GM23338 (cell line): Measurements from ENCODE around the gene MTMR8. TPM values are rescaled to one million over a fixed set of nuclear protein-coding genes. Genes with fewer than 3 reads are reported as not detected.

Experiments used
- ATAC-seq: fragments of 200-7000 bp; cut with Tn5 transposase; 3 replicates; pipeline ENCODE4 v1.9.1; 2020
- DNase-seq: peaks from one replicate; pipeline ENCODE4 v3.0.0-alpha.2; 2015; ENCODE audit warnings: low spot score
- H2AFZ ChIP-seq: fragments of 200-600 bp; sonication (generic); 2 replicates; pipeline ENCODE4 v1.8.0; 2016; ENCODE audit warnings: antibody characterized with exemption, mild to moderate bottlenecking, moderate library complexity
- H3F3A ChIP-seq: fragments of 200-600 bp; sonication (generic); replicated peaks from 2 replicates; pipeline ENCODE4 v1.8.0; 2017; ENCODE audit warnings: antibody characterized with exemption, mixed run types, low read depth
- H3K27ac ChIP-seq: fragments of 200-600 bp; sonication (generic); 2 replicates; pipeline ENCODE4 v1.6.1; 2016; ENCODE audit warnings: low read depth
- H3K27me3 ChIP-seq: fragments of 200-600 bp; sonication (generic); 2 replicates; pipeline ENCODE4 v1.8.0; 2016; ENCODE audit warnings: mild to moderate bottlenecking, mixed run types, moderate library complexity; ENCODE audit not compliant: insufficient read depth
- H3K36me3 ChIP-seq: fragments of 200-600 bp; sonication (generic); 2 replicates; pipeline ENCODE4 v1.8.0; 2016; ENCODE audit warnings: mild to moderate bottlenecking; ENCODE audit not compliant: insufficient read depth
- H3K4me1 ChIP-seq: fragments of 200-600 bp; sonication (generic); 2 replicates; pipeline ENCODE4 v1.8.0; 2016; ENCODE audit warnings: mild to moderate bottlenecking, moderate library complexity; ENCODE audit not compliant: insufficient read depth
- H3K4me2 ChIP-seq: fragments of 200-600 bp; sonication (generic); 2 replicates; pipeline ENCODE4 v1.7.1; 2017; ENCODE audit warnings: mixed run types
- H3K4me3 ChIP-seq: fragments of 200-600 bp; sonication (generic); 2 replicates; pipeline ENCODE4 v1.6.1; 2016; ENCODE audit warnings: mixed run types
- H3K79me2 ChIP-seq: fragments of 200-600 bp; sonication (generic); replicated peaks from 2 replicates; pipeline ENCODE4 v1.8.0; 2017; ENCODE audit warnings: mild to moderate bottlenecking; ENCODE audit not compliant: insufficient read depth
- H3K9me2 ChIP-seq: fragments of 200-600 bp; sonication (generic); 2 replicates; pipeline ENCODE4 v1.8.0; 2017; ENCODE audit not compliant: insufficient read depth
- H4K20me1 ChIP-seq: fragments of 200-600 bp; sonication (generic); replicated peaks from 2 replicates; pipeline ENCODE4 v1.8.0; 2017; ENCODE audit warnings: mild to moderate bottlenecking; ENCODE audit not compliant: insufficient read depth
- H3K27ac Mint-ChIP-seq: 2 replicates; pipeline ENCODE4 v1.8.0; 2020; ENCODE audit warnings: inconsistent platforms, mild to moderate bottlenecking, moderate library complexity, mixed read lengths
- H3K27me3 Mint-ChIP-seq: 3 replicates; pipeline ENCODE4 v1.8.0; 2022; ENCODE audit warnings: low read depth, mild to moderate bottlenecking, moderate library complexity, mixed read lengths, inconsistent platforms; ENCODE audit not compliant: insufficient read depth, poor library complexity
- H3K36me3 Mint-ChIP-seq: 3 replicates; pipeline ENCODE4 v1.8.0; 2021; ENCODE audit warnings: low read depth, mild to moderate bottlenecking, inconsistent platforms, moderate library complexity, mixed read lengths
- H3K4me1 Mint-ChIP-seq: 3 replicates; pipeline ENCODE4 v1.8.0; 2020; ENCODE audit warnings: mild to moderate bottlenecking, inconsistent platforms, mixed read lengths
- H3K4me3 Mint-ChIP-seq: 3 replicates; pipeline ENCODE4 v1.8.0; 2021; ENCODE audit warnings: moderate library complexity, mild to moderate bottlenecking, inconsistent platforms, mixed read lengths
- H3K9me3 Mint-ChIP-seq: 3 replicates; pipeline ENCODE4 v1.8.0; 2020; ENCODE audit warnings: moderate library complexity, mild to moderate bottlenecking, inconsistent platforms, mixed read lengths
- CREB1 ChIP-seq: fragments of 250-450 bp; sonication (Bioruptor Pico); IDR thresholded peaks from 2 replicates; pipeline ENCODE4 v1.5.0; 2020; ENCODE audit warnings: low read depth, mild to moderate bottlenecking, moderate library complexity
- EZH2 ChIP-seq: fragments of 200-600 bp; sonication (generic); IDR thresholded peaks from one replicate; pipeline ENCODE4 v1.8.0; 2017; ENCODE audit warnings: antibody characterized with exemption, mild to moderate bottlenecking, low read depth; ENCODE audit not compliant: unreplicated experiment
- EZH2phosphoT487 ChIP-seq: fragments of 200-600 bp; sonication (generic); IDR thresholded peaks from one replicate; pipeline ENCODE4 v1.8.1; 2018; ENCODE audit warnings: antibody characterized with exemption; ENCODE audit not compliant: unreplicated experiment
- JUNB ChIP-seq: IDR thresholded peaks from one replicate; pipeline ENCODE4 v1.6.1; 2016; ENCODE audit warnings: antibody characterized with exemption; ENCODE audit not compliant: unreplicated experiment
- NANOG ChIP-seq: IDR thresholded peaks from 2 replicates; pipeline ENCODE4 v1.6.1; 2016; ENCODE audit warnings: antibody characterized with exemption, borderline replicate concordance
- POLR2AphosphoS5 ChIP-seq: IDR thresholded peaks from 2 replicates; pipeline ENCODE4 v1.6.1; 2016; ENCODE audit warnings: antibody characterized with exemption, low read depth
- STAT1 ChIP-seq: IDR thresholded peaks from one replicate; pipeline ENCODE4 v1.6.1; 2016; ENCODE audit warnings: antibody characterized with exemption; ENCODE audit not compliant: unreplicated experiment
- ZNF114 ChIP-seq: fragments of 250-450 bp; sonication (Bioruptor Pico); IDR thresholded peaks from 2 replicates; pipeline ENCODE4 v1.5.0; 2020; ENCODE audit warnings: mild to moderate bottlenecking, moderate library complexity
- ZNF331 ChIP-seq: fragments of 250-450 bp; sonication (Bioruptor Pico); IDR thresholded peaks from 2 replicates; pipeline ENCODE4 v1.5.0; 2020; ENCODE audit warnings: low read depth, mild to moderate bottlenecking, moderate library complexity
- polyA plus RNA-seq: library from polyadenylated mRNA; unstranded; fragments of >200 nt; fragmentation: Nextera tagmentation; extraction: Ambion mirVana; gene quantifications from 2 replicates; pipeline ENCODE4 v1.2.1, GENCODE V29; 2016
- total RNA-seq: library from RNA; depleted of rRNA; stranded (reverse); fragments of >200 nt; shearing (Covaris generic); gene quantifications from 2 replicates; pipeline ENCODE4 v1.2.3, GENCODE V29; 2014
- TF ChIP-seq, protein P1 (sequence below): fragments of 250-450 bp; sonication (Bioruptor Pico); IDR thresholded peaks from 2 replicates; pipeline ENCODE4 v1.5.0; 2020; ENCODE audit warnings: mild to moderate bottlenecking, moderate library complexity
- TF ChIP-seq, protein P2 (sequence below): IDR thresholded peaks from one replicate; pipeline ENCODE4 v1.6.1; 2018; ENCODE audit warnings: antibody characterized with exemption; ENCODE audit not compliant: unreplicated experiment
- TF ChIP-seq, protein P3 (sequence below), 2 experiments: fragments of 200-600 bp in 1 of 2; sonication (generic) in 1 of 2; conservative IDR thresholded peaks; 2 replicates each; pipeline versions ENCODE4 v1.5.1 to v1.6.1; 2016 to 2017; ENCODE audit warnings: antibody characterized with exemption in 2 of 2, low read depth in 2 of 2, mild to moderate bottlenecking in 2 of 2, moderate library complexity in 1 of 2

Gene MTMR8
- total and polyA plus RNA-seq, 2 experiments from 2014 or later, result 5.6 to 8.8 TPM

DNA sequence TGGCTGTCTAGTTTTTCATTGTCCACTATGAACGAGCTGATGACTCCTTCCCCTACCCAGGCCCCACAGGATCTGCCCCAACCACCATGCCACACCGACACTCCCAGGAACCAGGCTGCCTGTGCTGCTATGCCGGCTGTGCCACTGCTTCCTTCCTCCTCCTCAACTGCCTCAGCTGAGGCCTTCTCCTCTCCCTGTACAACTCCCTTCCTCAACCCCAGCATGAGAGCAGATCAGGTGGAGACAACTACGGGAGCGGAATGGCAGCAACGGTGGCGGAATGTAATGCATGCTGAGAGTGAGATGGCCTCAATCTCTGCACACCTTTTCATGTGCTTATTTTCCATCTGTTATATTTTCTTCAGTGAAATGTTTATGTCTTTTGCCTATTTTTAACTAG, 88.5 kb downstream of the MTMR8 start:
- Mint-ChIP-seq H3K4me3 (no peak overlapping the region), H3K27ac (no peak overlapping the region), H3K27me3 (no peaks in the 10 kb centered on the region), H3K9me3 (peaks cover 24% of the 10 kb centered on the region), H3K4me1 (no peaks in the 10 kb centered on the region), H3K36me3 (peaks cover 19% of the 10 kb centered on the region)
- no peak for DNase-seq
- TF ChIP-seq STAT1, result no peak
- ATAC-seq, result no peak
- Histone ChIP-seq H3K79me2 (no peaks in the 10 kb centered on the region), H2AFZ (no peak overlapping the region), H3K36me3 (no peaks in the 10 kb centered on the region), H3K9me2 (no peaks in the 10 kb centered on the region), H3F3A (no peaks in the 10 kb centered on the region), H3K4me2 (no peak overlapping the region), H3K4me1 (no peaks in the 10 kb centered on the region), H3K4me3 (no peak overlapping the region), H4K20me1 (no peaks in the 10 kb centered on the region), H3K27me3 (no peaks in the 10 kb centered on the region), H3K27ac (no peak overlapping the region)

DNA sequence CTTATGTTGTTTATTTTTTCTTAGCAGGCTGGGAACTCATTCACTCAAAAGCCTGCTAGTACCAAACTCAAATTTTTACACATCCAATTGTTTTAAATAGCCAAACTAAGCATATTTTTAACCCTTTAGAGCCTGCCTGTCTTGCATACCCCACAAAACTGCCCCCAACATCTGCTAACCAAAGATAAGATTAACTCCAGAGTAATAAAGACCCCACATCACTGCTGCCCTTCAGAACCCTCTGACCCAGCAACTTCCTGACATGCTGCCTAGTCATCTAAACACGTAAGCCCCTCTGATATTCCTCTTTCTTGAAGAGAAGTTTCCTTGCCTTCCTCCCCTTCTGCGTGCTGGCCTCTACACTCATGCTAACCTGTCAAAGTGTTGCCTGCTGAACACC, 104.1 kb downstream of the MTMR8 start:
- peaks cover 2% of the 10 kb centered on the region; the same call in 1 of the 3 replicates for H3K36me3 Mint-ChIP-seq
- no peak overlapping the region for H3K4me3 Mint-ChIP-seq
- Histone ChIP-seq H3K79me2 (no peaks in the 10 kb centered on the region), H3K9me2 (no peaks in the 10 kb centered on the region), H3K4me3 (no peak overlapping the region), H4K20me1 (no peaks in the 10 kb centered on the region), H3K4me1 (no peaks in the 10 kb centered on the region), H3F3A (no peaks in the 10 kb centered on the region), H3K36me3 (no peaks in the 10 kb centered on the region), H3K27ac (no peak overlapping the region), H3K27me3 (no peaks in the 10 kb centered on the region), H3K4me2 (no peak overlapping the region), H2AFZ (no peak overlapping the region)
- ATAC-seq (no peak), DNase-seq (no peak)
- H3K27me3 Mint-ChIP-seq, result no peaks in the 10 kb centered on the region
- no peaks in the 10 kb centered on the region for H3K4me1 Mint-ChIP-seq
- H3K9me3 Mint-ChIP-seq, result 0 out of 3 replicates have a peak, but pooled peaks cover 2% of the 10 kb centered on the region
- H3K27ac Mint-ChIP-seq, result no peak overlapping the region
- TF ChIP-seq JUNB, result no peak
- no peak for TF ChIP-seq ZNF331 (CRISPR knock-in tag)
- TF ChIP-seq, protein P1, sequence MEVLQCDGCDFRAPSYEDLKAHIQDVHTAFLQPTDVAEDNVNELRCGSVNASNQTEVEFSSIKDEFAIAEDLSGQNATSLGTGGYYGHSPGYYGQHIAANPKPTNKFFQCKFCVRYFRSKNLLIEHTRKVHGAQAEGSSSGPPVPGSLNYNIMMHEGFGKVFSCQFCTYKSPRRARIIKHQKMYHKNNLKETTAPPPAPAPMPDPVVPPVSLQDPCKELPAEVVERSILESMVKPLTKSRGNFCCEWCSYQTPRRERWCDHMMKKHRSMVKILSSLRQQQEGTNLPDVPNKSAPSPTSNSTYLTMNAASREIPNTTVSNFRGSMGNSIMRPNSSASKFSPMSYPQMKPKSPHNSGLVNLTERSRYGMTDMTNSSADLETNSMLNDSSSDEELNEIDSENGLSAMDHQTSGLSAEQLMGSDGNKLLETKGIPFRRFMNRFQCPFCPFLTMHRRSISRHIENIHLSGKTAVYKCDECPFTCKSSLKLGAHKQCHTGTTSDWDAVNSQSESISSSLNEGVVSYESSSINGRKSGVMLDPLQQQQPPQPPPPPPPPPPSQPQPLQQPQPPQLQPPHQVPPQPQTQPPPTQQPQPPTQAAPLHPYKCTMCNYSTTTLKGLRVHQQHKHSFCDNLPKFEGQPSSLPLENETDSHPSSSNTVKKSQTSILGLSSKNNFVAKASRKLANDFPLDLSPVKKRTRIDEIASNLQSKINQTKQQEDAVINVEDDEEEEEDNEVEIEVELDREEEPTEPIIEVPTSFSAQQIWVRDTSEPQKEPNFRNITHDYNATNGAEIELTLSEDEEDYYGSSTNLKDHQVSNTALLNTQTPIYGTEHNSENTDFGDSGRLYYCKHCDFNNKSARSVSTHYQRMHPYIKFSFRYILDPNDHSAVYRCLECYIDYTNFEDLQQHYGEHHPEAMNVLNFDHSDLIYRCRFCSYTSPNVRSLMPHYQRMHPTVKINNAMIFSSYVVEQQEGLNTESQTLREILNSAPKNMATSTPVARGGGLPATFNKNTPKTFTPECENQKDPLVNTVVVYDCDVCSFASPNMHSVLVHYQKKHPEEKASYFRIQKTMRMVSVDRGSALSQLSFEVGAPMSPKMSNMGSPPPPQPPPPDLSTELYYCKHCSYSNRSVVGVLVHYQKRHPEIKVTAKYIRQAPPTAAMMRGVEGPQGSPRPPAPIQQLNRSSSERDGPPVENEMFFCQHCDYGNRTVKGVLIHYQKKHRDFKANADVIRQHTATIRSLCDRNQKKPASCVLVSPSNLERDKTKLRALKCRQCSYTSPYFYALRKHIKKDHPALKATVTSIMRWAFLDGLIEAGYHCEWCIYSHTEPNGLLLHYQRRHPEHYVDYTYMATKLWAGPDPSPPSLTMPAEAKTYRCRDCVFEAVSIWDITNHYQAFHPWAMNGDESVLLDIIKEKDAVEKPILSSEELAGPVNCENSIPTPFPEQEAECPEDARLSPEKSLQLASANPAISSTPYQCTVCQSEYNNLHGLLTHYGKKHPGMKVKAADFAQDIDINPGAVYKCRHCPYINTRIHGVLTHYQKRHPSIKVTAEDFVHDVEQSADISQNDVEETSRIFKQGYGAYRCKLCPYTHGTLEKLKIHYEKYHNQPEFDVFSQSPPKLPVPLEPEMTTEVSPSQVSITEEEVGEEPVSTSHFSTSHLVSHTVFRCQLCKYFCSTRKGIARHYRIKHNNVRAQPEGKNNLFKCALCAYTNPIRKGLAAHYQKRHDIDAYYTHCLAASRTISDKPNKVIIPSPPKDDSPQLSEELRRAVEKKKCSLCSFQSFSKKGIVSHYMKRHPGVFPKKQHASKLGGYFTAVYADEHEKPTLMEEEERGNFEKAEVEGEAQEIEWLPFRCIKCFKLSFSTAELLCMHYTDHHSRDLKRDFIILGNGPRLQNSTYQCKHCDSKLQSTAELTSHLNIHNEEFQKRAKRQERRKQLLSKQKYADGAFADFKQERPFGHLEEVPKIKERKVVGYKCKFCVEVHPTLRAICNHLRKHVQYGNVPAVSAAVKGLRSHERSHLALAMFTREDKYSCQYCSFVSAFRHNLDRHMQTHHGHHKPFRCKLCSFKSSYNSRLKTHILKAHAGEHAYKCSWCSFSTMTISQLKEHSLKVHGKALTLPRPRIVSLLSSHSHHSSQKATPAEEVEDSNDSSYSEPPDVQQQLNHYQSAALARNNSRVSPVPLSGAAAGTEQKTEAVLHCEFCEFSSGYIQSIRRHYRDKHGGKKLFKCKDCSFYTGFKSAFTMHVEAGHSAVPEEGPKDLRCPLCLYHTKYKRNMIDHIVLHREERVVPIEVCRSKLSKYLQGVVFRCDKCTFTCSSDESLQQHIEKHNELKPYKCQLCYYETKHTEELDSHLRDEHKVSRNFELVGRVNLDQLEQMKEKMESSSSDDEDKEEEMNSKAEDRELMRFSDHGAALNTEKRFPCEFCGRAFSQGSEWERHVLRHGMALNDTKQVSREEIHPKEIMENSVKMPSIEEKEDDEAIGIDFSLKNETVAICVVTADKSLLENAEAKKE (CRISPR knock-in tag), result no peak
- no peak for TF ChIP-seq STAT1
- no peak for TF ChIP-seq CREB1 (CRISPR knock-in tag)
- TF ChIP-seq, protein P2, sequence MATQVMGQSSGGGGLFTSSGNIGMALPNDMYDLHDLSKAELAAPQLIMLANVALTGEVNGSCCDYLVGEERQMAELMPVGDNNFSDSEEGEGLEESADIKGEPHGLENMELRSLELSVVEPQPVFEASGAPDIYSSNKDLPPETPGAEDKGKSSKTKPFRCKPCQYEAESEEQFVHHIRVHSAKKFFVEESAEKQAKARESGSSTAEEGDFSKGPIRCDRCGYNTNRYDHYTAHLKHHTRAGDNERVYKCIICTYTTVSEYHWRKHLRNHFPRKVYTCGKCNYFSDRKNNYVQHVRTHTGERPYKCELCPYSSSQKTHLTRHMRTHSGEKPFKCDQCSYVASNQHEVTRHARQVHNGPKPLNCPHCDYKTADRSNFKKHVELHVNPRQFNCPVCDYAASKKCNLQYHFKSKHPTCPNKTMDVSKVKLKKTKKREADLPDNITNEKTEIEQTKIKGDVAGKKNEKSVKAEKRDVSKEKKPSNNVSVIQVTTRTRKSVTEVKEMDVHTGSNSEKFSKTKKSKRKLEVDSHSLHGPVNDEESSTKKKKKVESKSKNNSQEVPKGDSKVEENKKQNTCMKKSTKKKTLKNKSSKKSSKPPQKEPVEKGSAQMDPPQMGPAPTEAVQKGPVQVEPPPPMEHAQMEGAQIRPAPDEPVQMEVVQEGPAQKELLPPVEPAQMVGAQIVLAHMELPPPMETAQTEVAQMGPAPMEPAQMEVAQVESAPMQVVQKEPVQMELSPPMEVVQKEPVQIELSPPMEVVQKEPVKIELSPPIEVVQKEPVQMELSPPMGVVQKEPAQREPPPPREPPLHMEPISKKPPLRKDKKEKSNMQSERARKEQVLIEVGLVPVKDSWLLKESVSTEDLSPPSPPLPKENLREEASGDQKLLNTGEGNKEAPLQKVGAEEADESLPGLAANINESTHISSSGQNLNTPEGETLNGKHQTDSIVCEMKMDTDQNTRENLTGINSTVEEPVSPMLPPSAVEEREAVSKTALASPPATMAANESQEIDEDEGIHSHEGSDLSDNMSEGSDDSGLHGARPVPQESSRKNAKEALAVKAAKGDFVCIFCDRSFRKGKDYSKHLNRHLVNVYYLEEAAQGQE, result no peak
- no peak for TF ChIP-seq NANOG
- no peak for TF ChIP-seq EZH2phosphoT487
- TF ChIP-seq, protein P3, sequence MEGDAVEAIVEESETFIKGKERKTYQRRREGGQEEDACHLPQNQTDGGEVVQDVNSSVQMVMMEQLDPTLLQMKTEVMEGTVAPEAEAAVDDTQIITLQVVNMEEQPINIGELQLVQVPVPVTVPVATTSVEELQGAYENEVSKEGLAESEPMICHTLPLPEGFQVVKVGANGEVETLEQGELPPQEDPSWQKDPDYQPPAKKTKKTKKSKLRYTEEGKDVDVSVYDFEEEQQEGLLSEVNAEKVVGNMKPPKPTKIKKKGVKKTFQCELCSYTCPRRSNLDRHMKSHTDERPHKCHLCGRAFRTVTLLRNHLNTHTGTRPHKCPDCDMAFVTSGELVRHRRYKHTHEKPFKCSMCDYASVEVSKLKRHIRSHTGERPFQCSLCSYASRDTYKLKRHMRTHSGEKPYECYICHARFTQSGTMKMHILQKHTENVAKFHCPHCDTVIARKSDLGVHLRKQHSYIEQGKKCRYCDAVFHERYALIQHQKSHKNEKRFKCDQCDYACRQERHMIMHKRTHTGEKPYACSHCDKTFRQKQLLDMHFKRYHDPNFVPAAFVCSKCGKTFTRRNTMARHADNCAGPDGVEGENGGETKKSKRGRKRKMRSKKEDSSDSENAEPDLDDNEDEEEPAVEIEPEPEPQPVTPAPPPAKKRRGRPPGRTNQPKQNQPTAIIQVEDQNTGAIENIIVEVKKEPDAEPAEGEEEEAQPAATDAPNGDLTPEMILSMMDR (conservative IDR thresholded peaks at IDR 0.05; ENCODE audit: low read depth in 2 of 2), result no peak
- no peak for TF ChIP-seq EZH2
- TF ChIP-seq ZNF114, result no peak
- TF ChIP-seq POLR2AphosphoS5, result no peak
